GM10266 (cell line): Measurements from ENCODE around the gene MRGPRF.

ENCODE experiments used
- DNase-seq: peaks from one replicate; pipeline ENCODE4 v3.0.0; 2012; ENCODE audit errors: extremely low spot score
- CTCF ChIP-seq: IDR thresholded peaks from 2 replicates; pipeline ENCODE4 v1.5.1; 2012; ENCODE audit warnings: mild to moderate bottlenecking, low read depth; ENCODE audit not compliant: control insufficient read depth, insufficient read depth; ENCODE audit errors: missing control alignments

Gene MRGPRF

GRCh38 chr11:69039501-69039900, 26.5 kb upstream of the MRGPRF start:
- no peak for DNase-seq
- no peak for TF ChIP-seq CTCF

DNA sequence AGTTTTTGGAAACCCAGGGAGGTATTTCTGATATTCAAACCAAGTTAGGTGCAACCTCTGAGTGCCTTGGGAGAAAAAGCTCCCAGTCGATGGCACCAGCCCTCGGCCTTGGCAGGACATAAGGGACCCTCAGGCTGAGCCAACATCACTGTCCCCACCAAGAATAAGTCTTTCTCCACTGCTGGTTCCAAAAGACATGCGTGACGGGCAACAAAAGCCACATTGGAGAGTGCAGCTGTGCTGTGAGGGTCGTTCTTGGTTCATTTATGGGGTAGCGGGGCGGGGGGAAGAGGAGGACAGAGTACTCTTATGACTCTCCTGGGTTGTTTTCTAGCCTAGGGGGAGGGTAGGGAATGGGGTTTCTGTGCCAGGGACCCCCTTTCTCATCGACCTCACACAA, 24.5 kb upstream of the MRGPRF start:
- TF ChIP-seq CTCF, result no peak
- DNase-seq, result no peak

DNA sequence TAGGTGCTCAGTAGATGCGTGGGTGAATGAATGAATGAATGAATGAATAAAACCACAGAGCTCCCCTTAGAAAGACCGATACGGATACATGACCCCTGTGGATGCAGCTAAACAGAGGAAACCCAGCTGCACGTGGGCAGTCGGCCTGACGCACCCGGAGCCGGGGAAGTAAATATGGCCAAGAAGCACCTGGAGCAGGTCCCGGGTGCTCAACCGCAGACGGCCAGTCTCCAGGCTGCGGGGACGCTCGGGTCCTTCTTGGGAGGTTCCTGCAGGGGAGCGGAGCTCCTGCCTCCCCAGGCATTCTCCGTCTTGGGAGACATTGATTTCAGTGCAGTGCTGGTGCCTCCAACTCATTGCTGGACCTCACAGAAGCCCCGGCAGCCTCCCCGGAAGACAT, 24.0 kb upstream of the MRGPRF start:
- no peak for TF ChIP-seq CTCF
- no peak for DNase-seq

GRCh38 chr11:69035946-69036340, 22.9 kb upstream of the MRGPRF start:
- no peak for DNase-seq
- TF ChIP-seq CTCF, result no peak

DNA sequence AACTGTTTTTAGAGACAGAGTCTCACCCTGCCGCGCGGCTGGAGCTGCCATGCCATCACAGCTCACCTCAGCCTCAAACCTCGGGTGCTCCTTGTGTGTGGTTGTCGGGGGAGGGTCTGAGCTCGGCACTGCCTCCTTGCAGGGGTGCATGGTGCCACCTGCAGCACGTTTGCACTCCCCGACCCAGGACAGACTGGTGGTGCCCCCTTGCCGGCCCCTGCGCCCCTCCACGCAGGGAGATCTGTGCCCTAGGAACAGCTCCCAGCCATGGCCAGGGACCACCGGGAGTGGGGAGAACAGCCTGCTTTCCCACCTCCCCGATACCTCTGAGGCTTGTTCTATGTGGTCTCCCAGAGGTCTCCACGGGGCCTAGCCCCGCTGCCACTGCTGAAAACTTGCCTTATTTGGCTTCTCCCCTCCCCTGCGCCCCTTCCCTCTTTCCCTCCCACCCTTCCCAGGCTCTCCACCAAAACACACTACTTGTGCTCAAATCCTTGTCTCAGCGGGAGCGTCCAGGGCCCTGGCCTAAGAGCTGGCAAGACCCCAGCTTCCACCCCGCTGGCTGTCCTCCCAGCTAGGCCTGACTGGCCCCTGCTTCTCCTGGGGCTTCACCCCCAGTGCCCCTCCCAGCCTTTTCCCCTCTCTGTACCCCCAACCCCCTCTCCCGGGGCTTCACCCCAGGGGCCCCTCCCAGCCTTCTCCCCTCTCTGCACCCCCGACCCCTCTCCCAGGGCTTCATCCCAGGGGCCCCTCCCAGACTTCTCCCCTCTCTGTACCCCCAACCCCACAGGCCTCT, 22.3 kb upstream of the MRGPRF start:
- no peak for DNase-seq
- no peak for TF ChIP-seq CTCF

DNA sequence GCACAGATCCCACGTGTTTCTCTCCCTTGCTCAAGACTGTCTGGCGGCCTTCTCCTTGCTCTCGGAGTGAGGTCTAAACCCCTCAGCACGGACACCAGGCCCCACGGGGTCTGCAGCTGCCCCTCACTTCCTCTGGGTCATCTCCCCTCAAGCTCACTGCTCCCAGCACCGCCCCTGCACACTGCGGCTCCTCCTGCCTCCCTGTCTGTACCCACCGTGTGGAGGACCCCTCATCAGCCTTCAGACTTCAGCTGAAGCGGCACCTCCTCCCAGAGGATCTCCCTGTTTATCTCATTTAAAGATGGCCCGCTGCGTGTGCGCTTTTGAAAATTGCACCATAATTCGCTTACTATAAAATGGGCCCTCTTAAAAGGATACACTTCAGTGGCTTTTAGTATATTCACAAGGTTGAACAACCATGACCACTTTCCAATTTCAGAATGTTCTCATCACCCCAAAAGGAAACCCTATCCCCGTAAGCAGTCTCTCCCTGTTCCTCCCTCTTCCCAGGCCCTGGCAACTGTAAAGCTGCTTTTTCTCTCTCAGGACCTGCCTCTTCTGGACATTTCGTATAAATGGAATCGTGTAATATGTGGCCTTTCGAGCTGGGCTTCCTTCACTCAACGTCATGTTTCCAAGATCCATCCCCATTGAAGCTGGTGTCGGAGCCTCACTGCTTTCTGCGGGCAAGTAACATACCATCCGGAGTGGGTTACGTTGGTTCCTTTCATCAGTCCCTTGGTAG, 21.2 kb upstream of the MRGPRF start:
- no peak for TF ChIP-seq CTCF
- DNase-seq, result no peak

GRCh38 chr11:69033431-69033830, 20.4 kb upstream of the MRGPRF start:
- DNase-seq, result no peak
- TF ChIP-seq CTCF, result no peak
